Astrocyte of the cerebellum (primary cell): ENCODE measurements around the gene DHX9.

ENCODE experiments used
- DNase-seq: peaks from one replicate; pipeline ENCODE4 v3.0.0-alpha.2; 2011; ENCODE audit warnings: low read depth
- H3K4me3 ChIP-seq: 2 replicates; pipeline ENCODE4 v1.5.1; 2011; ENCODE audit warnings: mild to moderate bottlenecking, low read depth, low read length, moderate library complexity
- CTCF ChIP-seq: IDR thresholded peaks from 2 replicates; pipeline ENCODE4 v1.5.1; 2012; ENCODE audit warnings: low read length, low read depth, moderate library complexity, mild to moderate bottlenecking; ENCODE audit errors: missing control alignments
- in situ Hi-C: cut with HindIII; loops from 2 replicates; pipeline ENCODE4 v1.10.0; 2017; ENCODE audit warnings: low sequenced_read_pairs

Gene DHX9

DNA sequence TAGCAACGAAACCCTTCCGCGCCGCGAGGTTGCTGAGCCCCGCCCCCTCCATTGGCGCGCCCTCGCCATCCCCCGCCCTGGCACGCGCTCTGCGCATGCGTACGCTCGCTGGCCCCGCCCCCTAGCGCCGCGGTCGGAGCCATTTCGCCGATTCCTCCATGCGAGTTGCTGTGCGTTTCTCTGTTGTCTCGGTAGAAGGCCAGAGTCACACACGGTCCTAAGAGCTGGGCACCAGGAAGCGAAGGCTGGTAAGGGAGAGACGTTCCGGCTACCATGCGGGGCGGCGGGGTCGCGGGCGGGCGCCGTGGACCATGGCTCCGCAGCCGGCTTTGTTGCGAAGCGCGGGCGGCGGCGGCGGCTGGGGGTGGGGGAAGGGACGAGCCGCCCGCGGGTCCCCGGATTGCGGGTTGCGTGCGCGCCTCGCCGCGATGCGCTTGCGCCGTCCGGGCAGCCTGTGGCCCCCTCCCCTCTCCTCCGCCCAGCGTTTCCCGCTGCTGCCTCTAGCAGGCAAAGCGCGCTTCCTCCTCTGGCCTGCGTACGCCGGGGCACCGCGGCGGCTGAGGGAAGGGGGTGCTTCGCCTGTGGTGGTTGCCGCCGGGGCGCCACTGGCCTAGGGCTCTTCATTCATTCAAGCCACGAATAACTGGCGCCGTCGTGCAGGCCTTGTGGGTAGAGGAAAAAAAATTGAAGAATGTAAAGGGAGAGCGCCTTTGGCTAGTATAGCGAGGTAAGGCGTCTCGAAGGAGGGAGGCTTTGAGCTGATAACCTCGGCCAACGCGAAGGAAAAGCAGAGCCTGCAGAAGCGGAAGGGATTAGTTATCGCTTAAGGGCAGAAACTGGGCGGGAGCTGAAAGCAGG is at the start of gene DHX9:
Gene DHX9, plus strand, starts transcription at position 139 of the 858 bp plus-strand sequence. CDS start 3,220 bp downstream, outside the sequence.
- in situ Hi-C loops: no loop called here
- TF ChIP-seq CTCF: peak; percentile 13
- DNase-seq: peak; percentile 62
- H3K4me3 ChIP-seq: peak within 1 kb of the TSS; percentile 93

DNA sequence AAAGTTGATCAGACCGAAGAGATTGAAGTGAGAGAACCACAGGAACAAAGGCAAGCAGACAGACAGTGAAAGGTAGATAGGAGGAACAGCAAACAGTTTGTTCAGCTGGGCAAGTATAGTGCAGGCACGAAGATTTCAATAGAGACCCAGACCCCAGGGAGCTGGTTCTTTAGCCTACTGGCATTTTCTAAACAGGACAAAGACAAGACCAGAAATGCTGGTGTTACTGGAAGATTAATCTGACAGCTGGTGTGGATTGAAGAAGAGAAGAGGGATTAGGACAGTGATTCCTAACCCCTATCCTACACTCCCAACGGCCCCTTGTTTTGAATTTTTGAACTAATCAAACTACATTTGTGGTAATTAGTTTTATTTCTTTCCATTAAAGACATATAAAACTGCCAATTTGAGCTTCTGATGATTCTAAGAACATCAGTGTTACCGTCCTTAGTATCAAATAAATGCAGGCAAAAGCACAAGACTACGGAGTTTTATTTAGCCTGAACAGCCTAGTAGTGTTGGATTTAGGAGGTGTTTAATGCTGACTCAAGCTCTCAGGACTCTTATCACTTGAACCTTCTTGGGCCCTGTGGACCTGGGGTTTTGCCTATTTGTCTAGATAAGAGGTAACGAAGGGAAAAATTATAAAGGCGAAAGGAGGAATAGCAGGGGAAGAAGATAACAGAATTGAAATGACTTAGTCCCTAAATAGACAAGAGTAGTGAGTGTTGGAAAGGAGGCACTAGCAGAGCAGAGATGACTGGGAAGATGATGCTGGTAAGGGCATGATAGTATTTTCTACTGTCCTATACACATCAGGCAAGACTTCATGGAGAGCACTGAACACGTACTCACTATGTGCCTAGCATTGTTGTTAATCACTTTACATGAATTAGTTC is 47.6 kb upstream of the DHX9 start:
- no peak for TF ChIP-seq CTCF
- in situ Hi-C loops: no loop called here
- no peak for DNase-seq
- H3K4me3 ChIP-seq: no peak overlapping the region

GRCh38 chr1:182794091-182794490 is 45.1 kb upstream of the DHX9 start:
- no peak for DNase-seq
- in situ Hi-C loops: no loop called here
- no peak overlapping the region for H3K4me3 ChIP-seq
- TF ChIP-seq CTCF: no peak

- no peak for DNase-seq
- TF ChIP-seq CTCF: no peak
- in situ Hi-C loops: no loop called here
- no peak overlapping the region for H3K4me3 ChIP-seq
Measured at GRCh38 chr1:182794676-182795201, 44.4 kb upstream of the DHX9 start.

- DNase-seq: no peak
- no peak overlapping the region for H3K4me3 ChIP-seq
Measured at GRCh38 chr1:182795563-182796228, 43.5 kb upstream of the DHX9 start.

More at GRCh38 chr1:182795563-182796228, 43.5 kb upstream of the DHX9 start:
- in situ Hi-C loops: no loop called here
- TF ChIP-seq CTCF: no peak
